ENCODE data around the gene SPG11. TPM values are rescaled to one million over a fixed set of nuclear protein-coding genes. Genes with fewer than 3 reads are reported as not detected.
"Not testable (repeated sequence)": the region's sequence is repeated elsewhere in the genome, so short reads cannot be mapped to it uniquely, and the experiment has no call there.

Gene SPG11
- total RNA-seq, 1 donor from 2014 or later: 78.0 TPM

GRCh38 chr15:44625286-44625685 is 38.2 kb downstream of the SPG11 start:
- intact Hi-C loops (cut with micrococcal nuclease): not testable (repeated sequence)

GRCh38 chr15:44623178-44623577 is 40.3 kb downstream of the SPG11 start:
- intact Hi-C loops (cut with micrococcal nuclease): no loop called here

DNA sequence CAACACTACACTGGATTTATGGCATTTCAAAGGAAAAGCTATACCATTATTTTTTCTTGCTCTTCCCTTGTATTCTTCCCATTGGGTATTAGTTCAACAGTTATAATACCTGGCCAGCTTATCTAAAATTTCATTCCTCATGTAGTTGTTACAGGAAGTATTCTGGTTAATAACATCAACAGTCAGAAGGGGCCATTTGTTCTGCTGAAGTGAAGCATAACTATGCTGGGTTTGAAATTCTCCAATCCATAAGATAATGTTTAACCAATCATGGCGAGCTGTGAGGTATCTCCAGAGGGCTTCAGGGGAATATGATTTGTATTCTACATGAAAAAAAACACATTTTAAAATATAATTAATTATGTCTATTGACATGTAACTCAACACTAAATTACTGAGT is 43.4 kb downstream of the SPG11 start:
- intact Hi-C loops (cut with micrococcal nuclease): no loop called here

GRCh38 chr15:44616974-44617373 is 46.5 kb downstream of the SPG11 start:
- intact Hi-C loops (cut with micrococcal nuclease): no loop called here

DNA sequence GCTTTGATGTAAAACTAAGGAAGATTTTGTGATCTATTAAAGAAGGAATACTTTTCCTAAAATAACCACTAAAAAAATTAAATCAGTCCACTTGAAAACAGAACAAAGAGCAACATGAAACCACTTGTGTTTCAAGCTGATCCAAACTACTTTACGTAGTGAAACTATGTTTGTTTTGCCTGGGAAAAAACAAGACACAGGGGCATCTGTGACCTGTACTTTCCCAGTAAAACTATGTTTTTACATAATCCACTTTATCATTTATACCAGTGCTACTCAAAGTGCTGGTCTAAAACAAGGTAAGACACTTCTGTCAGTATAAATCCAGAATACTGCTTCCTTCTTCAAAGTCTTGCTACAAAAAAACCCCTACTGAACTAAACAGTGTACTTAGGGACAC is 56.7 kb downstream of the SPG11 start:
- intact Hi-C loops (cut with micrococcal nuclease): no loop called here

GRCh38 chr15:44603126-44603525 is 60.3 kb downstream of the SPG11 start:
- intact Hi-C loops (cut with micrococcal nuclease): no loop called here

DNA sequence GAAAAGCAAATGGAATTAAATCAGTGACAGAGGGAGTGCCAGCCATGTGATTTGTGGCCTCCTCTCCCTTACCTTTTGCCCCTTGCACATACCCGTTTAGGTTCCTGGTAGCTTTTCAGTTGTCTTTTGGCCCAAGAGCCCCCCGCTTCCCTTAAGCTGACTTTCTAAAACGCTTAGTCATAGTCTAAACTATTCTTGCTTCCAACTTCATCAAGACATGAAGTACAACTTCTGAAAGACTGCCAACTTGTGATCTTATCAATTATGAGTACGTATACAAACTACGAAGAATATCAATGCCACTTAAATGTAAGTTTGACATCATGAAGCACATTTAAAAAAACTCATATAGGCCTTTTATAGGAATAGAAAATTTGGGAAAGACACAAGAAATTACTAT is 64.6 kb downstream of the SPG11 start:
- intact Hi-C loops (cut with micrococcal nuclease): loop anchor here (5.0 kb wide), 1 partner anchor 33 kb away; no protein-coding TSS in a partner anchor

- intact Hi-C loops (cut with micrococcal nuclease): loop anchor here (5.0 kb wide), 1 partner anchor 34 kb away; no protein-coding TSS in a partner anchor
Observed at GRCh38 chr15:44598066-44598465, 65.4 kb downstream of the SPG11 start.

- intact Hi-C loops (cut with micrococcal nuclease): loop anchor here (5.0 kb wide), 1 partner anchor 36 kb away; no protein-coding TSS in a partner anchor
Observed at GRCh38 chr15:44596511-44597010, 66.9 kb downstream of the SPG11 start.

- intact Hi-C loops (cut with micrococcal nuclease): loop anchor here (5.0 kb wide), 1 partner anchor 36 kb away; no protein-coding TSS in a partner anchor
Observed at GRCh38 chr15:44595656-44596510, 67.6 kb downstream of the SPG11 start.

DNA sequence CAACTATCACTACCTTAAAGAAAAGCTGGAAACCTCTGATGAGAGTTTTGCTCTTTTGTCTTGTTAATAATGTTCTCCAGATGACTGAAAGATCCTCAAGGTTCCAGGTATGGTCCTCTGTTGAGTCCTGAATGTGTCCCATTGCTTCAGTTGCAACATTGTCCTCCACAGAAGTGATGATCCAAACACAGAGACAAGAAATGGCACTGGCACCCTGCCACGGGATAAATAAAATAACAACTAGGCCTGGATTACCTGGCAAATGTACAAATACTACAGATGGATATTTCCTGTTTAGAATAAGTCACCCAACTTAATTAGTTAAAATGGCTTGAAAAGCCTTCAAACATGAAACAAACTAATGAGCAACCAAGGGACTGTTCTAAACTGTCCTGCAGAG is 68.2 kb downstream of the SPG11 start:
- intact Hi-C loops (cut with micrococcal nuclease): loop anchor here (5.0 kb wide), 1 partner anchor 37 kb away; no protein-coding TSS in a partner anchor

GRCh38 chr15:44593042-44593736 is 70.3 kb downstream of the SPG11 start:
- intact Hi-C loops (cut with micrococcal nuclease): loop anchor here (1.0 to 2.0 kb wide), 6 partner anchors 15 to 444 kb away; partner anchors contain the start of gene SPG11

DNA sequence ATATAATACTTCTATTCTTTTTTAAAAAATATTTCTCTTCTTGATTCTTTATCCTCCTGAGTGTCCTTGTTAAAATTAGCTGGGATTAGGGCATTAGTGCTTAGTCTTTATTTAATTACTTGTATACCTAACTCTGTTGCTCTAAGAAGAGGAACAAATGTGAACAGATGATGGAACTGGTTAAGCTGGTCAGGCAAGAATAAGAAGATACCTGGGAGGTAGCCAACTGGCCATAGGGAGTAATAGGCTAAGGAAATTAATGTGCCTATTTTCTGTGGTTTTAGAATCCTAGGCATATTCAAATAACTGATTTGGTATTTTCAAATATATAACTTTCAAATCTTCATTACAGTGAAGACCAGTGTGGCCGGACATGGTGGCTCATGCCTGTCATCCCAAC is 72.1 kb downstream of the SPG11 start:
- intact Hi-C loops (cut with micrococcal nuclease): no loop called here

GRCh38 chr15:44588541-44588940 is 74.9 kb downstream of the SPG11 start:
- intact Hi-C loops (cut with micrococcal nuclease): no loop called here

- intact Hi-C loops (cut with micrococcal nuclease): no loop called here
Observed at GRCh38 chr15:44585633-44586032, 77.8 kb downstream of the SPG11 start.

- intact Hi-C loops (cut with micrococcal nuclease): no loop called here
Observed at GRCh38 chr15:44584162-44584749, 79.2 kb downstream of the SPG11 start.

DNA sequence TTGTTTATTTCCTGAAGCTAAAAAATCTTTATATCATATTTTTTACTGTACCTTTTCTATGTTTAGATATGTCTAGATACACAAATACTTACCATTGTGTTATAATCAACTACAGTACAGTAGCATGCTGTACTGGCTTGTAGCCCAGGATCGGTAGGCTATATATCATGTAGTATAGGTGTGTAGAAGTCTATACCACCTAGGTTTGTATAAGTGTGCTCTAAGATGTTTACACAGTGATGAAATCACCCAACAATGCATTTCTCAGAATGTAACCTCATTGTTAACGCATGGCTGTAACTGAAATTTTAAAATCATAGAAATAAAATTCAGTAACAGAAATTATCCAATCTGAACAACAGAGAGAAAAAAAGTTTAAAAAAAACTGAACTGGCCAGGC is 83.4 kb downstream of the SPG11 start:
- intact Hi-C loops (cut with micrococcal nuclease): no loop called here

DNA sequence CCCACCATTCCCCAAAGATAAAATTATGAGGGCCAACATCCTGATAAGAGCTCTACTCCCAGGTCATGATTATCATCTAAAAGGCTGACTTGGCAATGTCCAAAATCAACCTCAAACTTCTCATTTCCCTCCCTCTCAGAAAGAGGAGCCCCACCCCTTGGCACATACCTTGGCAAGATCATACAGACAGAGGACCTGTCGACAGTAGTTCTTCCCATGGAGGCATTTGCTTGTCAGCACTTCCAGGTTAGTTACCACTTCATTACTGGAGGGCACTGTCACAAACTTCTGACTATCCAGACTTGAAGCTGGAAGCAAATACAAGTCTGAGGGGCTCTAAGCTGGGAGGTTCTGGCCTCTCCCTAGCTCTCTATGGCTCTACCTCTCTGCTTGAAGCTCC is 88.7 kb downstream of the SPG11 start:
- intact Hi-C loops (cut with micrococcal nuclease): loop anchor here (5.0 kb wide), 2 partner anchors 37 to 348 kb away; partner anchors contain the start of gene EIF3J

DNA sequence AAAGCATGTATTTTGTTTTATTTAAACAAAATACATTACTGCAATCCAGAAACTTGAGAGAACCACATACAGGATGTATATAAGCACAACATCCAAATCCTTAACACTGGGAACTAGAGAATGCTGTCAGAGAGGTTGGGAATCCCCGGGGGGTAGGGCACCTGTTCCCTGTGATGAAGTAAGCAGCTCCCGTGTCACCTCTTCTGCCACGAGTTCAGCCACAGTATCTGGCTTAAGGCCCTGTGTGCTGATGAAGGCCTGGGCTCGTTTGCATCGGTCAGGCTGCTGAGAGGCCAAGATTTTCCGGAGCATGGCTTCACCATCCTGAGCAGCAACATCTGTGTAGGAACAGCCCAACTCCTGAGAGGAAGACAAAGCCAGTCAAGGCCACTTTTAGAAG is 90.1 kb downstream of the SPG11 start:
- intact Hi-C loops (cut with micrococcal nuclease): no loop called here

DNA sequence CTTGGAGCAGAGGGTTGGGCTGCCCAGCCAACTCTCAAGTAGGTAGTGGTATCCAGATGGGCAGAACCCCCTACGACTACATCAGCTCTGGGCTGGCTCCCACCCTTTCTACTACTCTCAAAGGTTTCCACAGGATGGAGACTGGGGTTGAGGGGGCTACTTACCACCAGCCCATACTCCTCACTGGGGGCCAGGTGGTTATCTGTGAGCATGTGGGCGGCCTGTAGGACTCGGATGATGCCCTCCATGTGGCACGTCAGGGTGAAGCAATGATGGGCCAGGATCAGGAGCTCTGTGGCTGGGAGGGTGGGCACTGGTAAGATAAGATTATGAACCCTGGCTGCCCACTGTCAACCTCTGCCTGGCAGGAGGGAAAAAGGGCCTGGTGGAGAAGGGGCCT is 93.1 kb downstream of the SPG11 start:
- intact Hi-C loops (cut with micrococcal nuclease): no loop called here

- intact Hi-C loops (cut with micrococcal nuclease): no loop called here
Observed at GRCh38 chr15:44569316-44569715, 94.1 kb downstream of the SPG11 start.

- intact Hi-C loops (cut with micrococcal nuclease): no loop called here
Observed at GRCh38 chr15:44568338-44568737, 95.1 kb downstream of the SPG11 start.
